Stimulated activated CD4-positive, alpha-beta T cell treated with anti-CD3 and anti-CD28 coated beads, Interleukin-15, amount 100 ng/mL, for 24 hours (primary cell): ENCODE results near the gene SH3RF3.
"Not testable (repeated sequence)": the region's sequence is repeated elsewhere in the genome, so short reads cannot be mapped to it uniquely, and the experiment has no call there.

Source experiments
- DNase-seq: peaks from one replicate; pipeline ENCODE4 v3.0.0-alpha.2; 2020

SH3RF3 gene

GRCh38 chr2:109120166-109120565 is 8.8 kb upstream of the SH3RF3 start:
- no peak for DNase-seq

GRCh38 chr2:109120686-109121085 is 8.3 kb upstream of the SH3RF3 start:
- DNase-seq: not testable (repeated sequence)

- DNase-seq: no peak
These were observed 5.3 kb upstream of the SH3RF3 start for GRCh38 chr2:109123586-109124201.

GRCh38 chr2:109124982-109125592 is 3.9 kb upstream of the SH3RF3 start:
- DNase-seq: peak; percentile 22

- DNase-seq: no peak
These were observed 3.2 kb upstream of the SH3RF3 start for GRCh38 chr2:109125593-109126500.

- DNase-seq: no peak
These were observed 2.5 kb upstream of the SH3RF3 start for GRCh38 chr2:109126501-109126860.

- DNase-seq: no peak
These were observed 1.4 kb upstream of the SH3RF3 start for GRCh38 chr2:109127556-109127955.

GRCh38 chr2:109128048-109128615 is 873 bp upstream of the SH3RF3 start:
- peak; percentile 84 for DNase-seq

- DNase-seq: peak; percentile 56
These were observed 433 bp downstream of the SH3RF3 start for GRCh38 chr2:109129356-109129920.

GRCh38 chr2:109129921-109130722 is 1.1 kb downstream of the SH3RF3 start:
- peak; percentile 37 for DNase-seq

GRCh38 chr2:109130723-109130995 is 1.7 kb downstream of the SH3RF3 start:
- no peak for DNase-seq

- DNase-seq: no peak
These were observed 2.8 kb downstream of the SH3RF3 start for GRCh38 chr2:109131777-109132176.

- no peak for DNase-seq
These were observed 3.6 kb downstream of the SH3RF3 start for GRCh38 chr2:109132626-109133025.

GRCh38 chr2:109133746-109134145 is 4.7 kb downstream of the SH3RF3 start:
- no peak for DNase-seq

- no peak for DNase-seq
These were observed 5.8 kb downstream of the SH3RF3 start for GRCh38 chr2:109134741-109135358.

- DNase-seq: no peak
These were observed 6.6 kb downstream of the SH3RF3 start for GRCh38 chr2:109135359-109136197.

GRCh38 chr2:109136542-109136941 is 7.5 kb downstream of the SH3RF3 start:
- no peak for DNase-seq

GRCh38 chr2:109137616-109138015 is 8.6 kb downstream of the SH3RF3 start:
- DNase-seq: no peak

- DNase-seq: no peak
These were observed 9.4 kb downstream of the SH3RF3 start for GRCh38 chr2:109138449-109138848.

- no peak for DNase-seq
These were observed 10.0 kb downstream of the SH3RF3 start for GRCh38 chr2:109139002-109139401.

GRCh38 chr2:109139865-109140396 is 10.9 kb downstream of the SH3RF3 start:
- DNase-seq: no peak
